ENCODE measurements around the gene ZNF784. TPM values are rescaled to one million over a fixed set of nuclear protein-coding genes. Genes with fewer than 3 reads are reported as not detected.

ZNF784 gene
- total and polyA plus RNA-seq, 9 of the 15 experiments (the other 6 are each of a cell fraction or from before 2014, with no cell fraction given) = 0.14 to 6.1 (median 2.1) TPM

- TF ChIP-seq, protein P1, sequence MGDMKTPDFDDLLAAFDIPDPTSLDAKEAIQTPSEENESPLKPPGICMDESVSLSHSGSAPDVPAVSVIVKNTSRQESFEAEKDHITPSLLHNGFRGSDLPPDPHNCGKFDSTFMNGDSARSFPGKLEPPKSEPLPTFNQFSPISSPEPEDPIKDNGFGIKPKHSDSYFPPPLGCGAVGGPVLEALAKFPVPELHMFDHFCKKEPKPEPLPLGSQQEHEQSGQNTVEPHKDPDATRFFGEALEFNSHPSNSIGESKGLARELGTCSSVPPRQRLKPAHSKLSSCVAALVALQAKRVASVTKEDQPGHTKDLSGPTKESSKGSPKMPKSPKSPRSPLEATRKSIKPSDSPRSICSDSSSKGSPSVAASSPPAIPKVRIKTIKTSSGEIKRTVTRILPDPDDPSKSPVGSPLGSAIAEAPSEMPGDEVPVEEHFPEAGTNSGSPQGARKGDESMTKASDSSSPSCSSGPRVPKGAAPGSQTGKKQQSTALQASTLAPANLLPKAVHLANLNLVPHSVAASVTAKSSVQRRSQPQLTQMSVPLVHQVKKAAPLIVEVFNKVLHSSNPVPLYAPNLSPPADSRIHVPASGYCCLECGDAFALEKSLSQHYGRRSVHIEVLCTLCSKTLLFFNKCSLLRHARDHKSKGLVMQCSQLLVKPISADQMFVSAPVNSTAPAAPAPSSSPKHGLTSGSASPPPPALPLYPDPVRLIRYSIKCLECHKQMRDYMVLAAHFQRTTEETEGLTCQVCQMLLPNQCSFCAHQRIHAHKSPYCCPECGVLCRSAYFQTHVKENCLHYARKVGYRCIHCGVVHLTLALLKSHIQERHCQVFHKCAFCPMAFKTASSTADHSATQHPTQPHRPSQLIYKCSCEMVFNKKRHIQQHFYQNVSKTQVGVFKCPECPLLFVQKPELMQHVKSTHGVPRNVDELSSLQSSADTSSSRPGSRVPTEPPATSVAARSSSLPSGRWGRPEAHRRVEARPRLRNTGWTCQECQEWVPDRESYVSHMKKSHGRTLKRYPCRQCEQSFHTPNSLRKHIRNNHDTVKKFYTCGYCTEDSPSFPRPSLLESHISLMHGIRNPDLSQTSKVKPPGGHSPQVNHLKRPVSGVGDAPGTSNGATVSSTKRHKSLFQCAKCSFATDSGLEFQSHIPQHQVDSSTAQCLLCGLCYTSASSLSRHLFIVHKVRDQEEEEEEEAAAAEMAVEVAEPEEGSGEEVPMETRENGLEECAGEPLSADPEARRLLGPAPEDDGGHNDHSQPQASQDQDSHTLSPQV (IDR thresholded peaks at IDR 0.05) = no peak
- TF ChIP-seq ARNT (IDR thresholded peaks at IDR 0.05) = no peak
- no peak for TF ChIP-seq PREB (CRISPR knock-in tag; IDR thresholded peaks at IDR 0.05)
- TF ChIP-seq ZNF146 (CRISPR knock-in tag; IDR thresholded peaks at IDR 0.05; ENCODE audit: unreplicated experiment) = no peak
- no peak for TF ChIP-seq ZNF124 (CRISPR knock-in tag; IDR thresholded peaks at IDR 0.05)
- TF ChIP-seq ZSCAN32 (CRISPR knock-in tag; IDR thresholded peaks at IDR 0.05) = no peak
- TF ChIP-seq CBX8 (IDR thresholded peaks at IDR 0.05; ENCODE audit: borderline replicate concordance, extremely low read depth, low read depth, low read length, poor library complexity, severe bottlenecking) = no peak
- no peak for TF ChIP-seq NR3C1 (CRISPR knock-in tag; IDR thresholded peaks at IDR 0.05)
- TF ChIP-seq ILF3 (IDR thresholded peaks at IDR 0.05; ENCODE audit: borderline replicate concordance) = no peak
- TF ChIP-seq SIN3B (IDR thresholded peaks at IDR 0.05; ENCODE audit: low read depth) = no peak
- TF ChIP-seq ETV5 (CRISPR knock-in tag; IDR thresholded peaks at IDR 0.05; ENCODE audit: low read depth) = no peak
- TF ChIP-seq TAF1 (IDR thresholded peaks at IDR 0.05; ENCODE audit: control insufficient read depth, extremely low read depth, insufficient read depth, low read length, severe bottlenecking) = peak; percentile 38
- no peak for TF ChIP-seq TAF15 (IDR thresholded peaks at IDR 0.05; ENCODE audit: low read depth, low read length)
- no peak for TF ChIP-seq NUFIP1 (IDR thresholded peaks at IDR 0.05; ENCODE audit: partially characterized antibody)
- TF ChIP-seq LARP7 (IDR thresholded peaks at IDR 0.05) = no peak
- TF ChIP-seq ZFP36 (IDR thresholded peaks at IDR 0.05; ENCODE audit: low read depth, low read length, partially characterized antibody) = no peak
- no peak for TF ChIP-seq THRA (IDR thresholded peaks at IDR 0.05)
- TF ChIP-seq ZNF263 (CRISPR knock-in tag; IDR thresholded peaks at IDR 0.05; ENCODE audit: borderline replicate concordance) = peak; percentile 88
- TF ChIP-seq SIN3A (IDR thresholded peaks at IDR 0.05; ENCODE audit: borderline replicate concordance in 2 of 2, control insufficient read depth in 1 of 2, low read depth in 2 of 2, low read length in 2 of 2) = peak in 1 of 2 experiments; percentile 43; a peak in 1 of 4 replicates
- no peak for TF ChIP-seq RAD51 (IDR thresholded peaks at IDR 0.05; ENCODE audit: borderline replicate concordance, low read depth)
- TF ChIP-seq POU5F1 (IDR thresholded peaks at IDR 0.05; ENCODE audit: borderline replicate concordance, low read depth, low read length, partially characterized antibody) = peak; percentile 8
- TF ChIP-seq FUS (optimal IDR thresholded peaks at IDR 0.05; ENCODE audit: low read depth, low read length) = no peak
- peak; percentile 88; the same call in 1 of the 2 replicates for TF ChIP-seq FOXP1 (CRISPR knock-in tag; IDR thresholded peaks at IDR 0.05)
Measured at GRCh38 chr19:55599468-55599841, 24.9 kb downstream of the ZNF784 start, which contains the start of gene FIZ1 (continued).

All from K562 (cell line).